IPS-NIHi7 (cell line): ENCODE measurements around the gene C21orf58.
"Not testable (repeated sequence)": the region's sequence is repeated elsewhere in the genome, so short reads cannot be mapped to it uniquely, and the experiment has no call there.

Experiments used
- DNase-seq: peaks from one replicate; pipeline ENCODE4 v3.0.0; 2012; ENCODE audit warnings: mixed read lengths; ENCODE audit errors: extremely low spot score

The C21orf58 gene

DNA sequence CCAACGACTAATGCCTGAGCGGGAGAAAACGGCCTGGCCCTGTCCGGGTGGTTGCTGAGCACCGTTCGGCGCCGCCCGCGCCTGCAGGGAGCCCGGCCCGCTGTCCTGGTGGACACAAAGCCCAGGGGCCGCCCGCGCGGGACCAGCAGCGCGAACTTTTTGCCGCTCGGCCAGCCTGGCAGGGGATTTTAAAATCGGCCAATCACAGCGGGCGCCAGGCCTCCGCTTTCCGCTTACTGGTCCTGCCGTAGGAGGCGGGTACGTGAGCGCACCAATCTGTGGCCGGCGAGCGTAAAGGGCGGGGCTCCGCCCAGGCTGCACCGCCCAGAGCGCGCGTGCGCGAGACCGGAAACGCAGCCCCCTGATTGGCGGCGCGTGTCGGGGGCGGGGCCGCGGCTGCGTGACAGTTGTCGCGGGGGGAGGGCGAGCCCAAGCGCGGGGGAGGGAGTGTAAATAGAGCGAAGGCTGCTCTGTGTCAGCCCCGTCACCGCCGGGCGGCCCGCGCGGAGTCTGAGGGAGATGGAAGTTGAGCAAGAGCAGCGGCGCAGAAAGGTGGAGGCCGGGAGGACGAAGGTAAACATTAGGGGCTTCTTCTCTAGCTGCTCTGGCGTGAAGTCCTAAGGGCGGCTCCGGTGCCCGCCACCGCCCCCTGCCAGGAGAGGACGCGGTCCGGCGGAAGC lies at the start of gene C21orf58, which contains the start of gene PCNT:
Gene C21orf58 (minus strand): TSS at position 161 of the 680 bp plus-strand sequence. CDS start 1,132 bp downstream, outside the sequence.
Gene PCNT (plus strand): TSS at position 447 of the 680 bp plus-strand sequence. CDS start 73 bp downstream, at position 520.
- peak; percentile 99 for DNase-seq

DNA sequence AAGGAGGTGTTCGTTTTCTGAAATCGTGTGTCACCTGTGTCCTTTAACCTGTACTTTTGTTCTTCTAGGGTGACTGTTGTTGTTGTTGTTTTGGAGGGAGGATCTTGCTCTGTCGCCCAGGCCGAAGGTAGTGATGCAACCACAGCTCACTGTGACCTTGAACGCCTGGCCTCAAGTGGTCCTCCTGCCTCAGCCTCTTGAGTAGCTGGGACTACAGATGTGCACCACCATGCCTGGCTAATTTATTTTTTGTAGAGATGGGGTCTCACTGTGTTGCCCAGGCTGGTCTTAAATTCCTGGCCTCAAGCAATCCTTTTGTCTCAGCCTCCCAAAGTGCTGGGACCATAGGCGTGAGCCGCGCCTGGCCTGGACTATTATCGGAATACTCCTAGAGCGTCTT lies 49.3 kb upstream of the C21orf58 start:
- not testable (repeated sequence) for DNase-seq

DNA sequence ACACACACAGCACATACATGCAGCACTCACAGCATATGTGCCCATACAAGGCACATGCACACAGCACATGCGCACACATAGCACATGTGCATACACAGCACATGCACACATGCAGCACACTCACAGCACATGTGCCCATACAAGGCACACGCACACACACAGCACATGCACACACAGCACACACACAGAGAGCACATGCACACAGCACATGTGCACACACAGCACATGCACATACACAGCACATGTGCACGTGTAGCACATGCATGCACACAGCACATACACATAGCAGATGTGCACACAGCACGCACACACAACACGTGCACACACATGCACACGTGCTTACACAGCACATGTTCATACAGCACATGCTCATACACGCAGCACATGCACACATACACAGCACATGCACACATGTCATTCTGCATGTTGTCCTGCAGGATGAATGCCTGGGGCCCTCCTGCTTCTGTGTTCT lies 48.4 kb upstream of the C21orf58 start:
- DNase-seq = no peak

DNA sequence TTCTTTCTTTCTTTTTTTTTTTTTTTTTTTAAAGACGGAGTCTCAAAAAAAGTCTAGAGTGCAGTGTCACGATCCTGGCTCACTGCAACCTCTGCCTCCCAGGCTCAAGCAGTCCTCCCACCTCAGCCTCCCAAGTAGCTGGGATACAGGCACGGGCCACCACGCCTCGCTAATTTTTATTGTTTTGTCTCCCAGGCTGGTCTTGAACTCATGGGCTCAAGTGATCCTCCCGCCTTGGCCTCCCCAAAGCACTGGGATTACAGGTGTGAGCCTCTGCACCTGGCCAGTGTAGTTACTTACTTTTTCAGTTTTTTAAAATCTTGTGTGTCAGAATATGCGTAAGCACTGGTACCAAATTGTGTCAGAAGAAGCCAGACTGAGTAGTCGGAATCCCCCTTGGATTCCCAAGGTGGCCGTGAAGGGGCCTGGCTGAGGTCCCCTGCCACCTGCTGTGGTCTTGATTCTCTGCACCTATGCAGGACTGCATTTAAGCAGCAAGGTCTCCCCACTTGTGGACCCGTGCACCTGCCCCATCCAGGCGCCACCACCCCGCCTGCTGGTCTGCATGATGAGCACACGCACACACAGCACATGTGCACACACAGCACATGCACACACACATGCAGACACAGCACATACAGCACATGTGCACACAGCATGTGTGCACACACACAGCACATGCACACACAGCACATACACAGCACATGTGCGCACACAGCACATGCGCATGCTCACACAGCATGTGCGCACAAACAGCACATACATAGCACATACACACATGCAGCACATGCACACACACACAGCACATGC lies 47.7 kb upstream of the C21orf58 start:
- no peak for DNase-seq

DNA sequence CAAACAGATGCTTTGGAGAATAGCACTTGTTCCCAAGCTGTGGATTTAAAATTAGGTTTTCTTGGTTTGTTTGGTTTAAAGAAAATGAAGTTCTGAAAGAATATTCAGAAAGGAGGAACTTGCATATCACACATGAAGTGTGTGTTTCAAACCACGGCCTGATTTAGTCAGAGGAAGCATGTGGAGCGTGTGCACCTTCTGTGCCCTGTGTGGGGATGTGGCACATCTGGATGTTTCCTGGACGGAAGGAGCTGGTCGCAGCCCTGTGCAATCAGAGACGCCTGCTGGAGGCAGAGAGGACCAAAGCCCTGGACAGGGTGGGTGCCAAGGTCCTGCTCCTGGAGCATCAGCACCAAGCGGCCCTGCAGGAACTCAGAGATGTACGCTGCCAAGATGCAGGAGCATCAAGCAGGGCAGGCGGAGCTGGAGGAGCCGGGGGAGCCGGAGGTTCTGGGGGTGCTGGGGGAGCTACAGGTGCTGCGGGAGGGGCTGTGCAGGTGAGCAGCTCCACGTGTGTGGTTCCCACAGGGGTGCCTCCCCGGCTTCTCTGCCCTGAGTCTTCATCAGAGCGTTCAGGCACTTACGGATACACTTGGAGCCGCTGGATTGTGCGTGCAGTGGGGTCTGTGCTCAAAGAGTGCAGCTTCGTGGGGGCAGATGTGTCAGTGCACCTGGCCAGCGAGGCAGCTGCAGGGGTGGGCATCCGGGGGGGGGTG lies 46.0 kb upstream of the C21orf58 start:
- DNase-seq = no peak

DNA sequence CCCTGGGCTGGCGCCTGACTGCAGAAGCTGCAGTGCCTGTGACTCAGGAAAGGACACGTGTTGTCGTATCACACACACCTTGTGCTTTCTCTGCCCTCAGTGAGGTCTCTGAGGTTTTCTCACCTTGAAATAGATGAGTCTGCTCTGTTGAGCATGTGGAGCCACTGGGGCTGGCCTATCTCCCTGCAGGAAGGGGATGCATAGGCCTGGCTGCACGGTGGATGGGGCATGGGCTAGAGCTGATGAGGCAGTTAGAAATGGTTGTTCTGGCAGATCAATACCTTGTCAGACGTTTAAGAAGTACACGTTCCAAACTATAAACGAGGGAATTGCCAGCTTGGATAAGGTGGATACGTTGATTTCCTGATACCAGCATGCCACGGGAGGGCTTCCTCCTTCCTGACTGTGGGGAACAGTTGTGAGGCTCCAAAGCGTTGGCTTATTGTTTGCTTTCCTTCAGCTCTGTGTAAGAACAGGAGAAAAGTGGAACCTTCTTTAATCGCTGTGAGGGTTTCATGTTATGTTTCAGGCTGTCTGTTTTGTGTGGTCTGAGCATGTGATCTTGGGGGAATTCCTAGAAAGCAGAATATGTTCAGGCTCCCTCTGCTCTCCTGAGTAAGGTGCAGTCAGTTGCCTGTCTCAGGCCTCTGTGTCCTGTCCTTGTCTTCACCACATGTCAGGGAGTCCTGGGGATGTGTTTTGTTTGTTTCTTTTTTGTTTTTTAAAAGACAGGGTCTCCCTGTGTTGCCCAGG lies 45.0 kb upstream of the C21orf58 start:
- no peak for DNase-seq

DNA sequence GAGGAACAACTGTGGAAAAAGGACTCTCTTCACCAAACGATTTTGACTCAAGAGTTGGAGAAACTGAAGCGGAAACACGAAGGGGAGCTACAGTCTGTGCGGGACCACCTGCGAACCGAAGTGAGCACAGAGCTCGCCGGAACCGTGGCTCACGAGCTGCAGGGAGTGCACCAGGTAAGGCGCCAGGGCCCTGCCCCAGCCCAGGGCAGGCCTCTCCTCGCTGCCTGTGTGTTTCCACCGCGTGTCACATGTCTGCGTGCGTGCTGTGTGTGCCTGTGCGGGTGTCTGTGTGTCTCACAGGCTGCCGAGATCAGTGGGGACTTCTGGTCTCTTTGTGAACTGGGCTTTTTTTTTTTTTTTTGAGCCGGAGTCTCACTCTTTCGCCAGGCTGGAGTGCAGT lies 43.3 kb upstream of the C21orf58 start:
- no peak for DNase-seq

DNA sequence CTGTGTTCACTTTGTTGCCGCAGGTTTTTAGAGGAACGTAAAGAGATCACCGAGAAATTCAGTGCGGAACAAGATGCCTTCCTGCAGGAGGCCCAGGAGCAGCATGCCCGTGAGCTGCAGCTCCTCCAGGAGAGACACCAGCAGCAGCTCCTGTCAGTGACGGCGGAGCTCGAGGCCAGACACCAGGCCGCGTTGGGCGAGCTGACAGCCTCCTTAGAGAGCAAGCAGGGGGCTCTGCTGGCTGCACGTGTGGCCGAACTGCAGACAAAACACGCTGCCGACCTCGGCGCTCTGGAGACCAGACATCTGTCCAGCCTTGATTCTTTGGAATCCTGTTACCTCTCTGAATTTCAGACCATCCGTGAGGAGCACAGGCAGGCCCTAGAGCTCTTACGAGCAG lies 42.9 kb upstream of the C21orf58 start:
- no peak for DNase-seq

DNA sequence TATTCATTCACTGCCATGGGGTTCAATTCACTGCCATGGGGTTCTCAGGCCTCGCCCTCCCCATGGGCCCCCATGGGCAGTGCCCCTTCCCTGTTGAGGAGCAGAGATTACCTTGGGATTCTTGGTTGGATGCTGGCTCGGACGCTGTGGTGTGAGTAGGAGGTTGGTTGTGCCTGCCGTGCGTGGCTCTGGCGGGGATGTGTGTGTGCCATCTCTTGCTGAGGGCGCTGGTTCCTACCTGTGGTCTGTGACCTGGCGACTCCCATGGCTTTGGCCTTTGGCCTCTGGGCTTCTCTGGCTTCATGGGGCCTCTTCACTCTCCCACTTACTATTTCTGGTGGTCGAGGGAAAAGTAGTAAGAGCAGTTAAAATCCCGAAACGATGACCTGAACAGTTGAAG lies 42.4 kb upstream of the C21orf58 start:
- no peak for DNase-seq

DNA sequence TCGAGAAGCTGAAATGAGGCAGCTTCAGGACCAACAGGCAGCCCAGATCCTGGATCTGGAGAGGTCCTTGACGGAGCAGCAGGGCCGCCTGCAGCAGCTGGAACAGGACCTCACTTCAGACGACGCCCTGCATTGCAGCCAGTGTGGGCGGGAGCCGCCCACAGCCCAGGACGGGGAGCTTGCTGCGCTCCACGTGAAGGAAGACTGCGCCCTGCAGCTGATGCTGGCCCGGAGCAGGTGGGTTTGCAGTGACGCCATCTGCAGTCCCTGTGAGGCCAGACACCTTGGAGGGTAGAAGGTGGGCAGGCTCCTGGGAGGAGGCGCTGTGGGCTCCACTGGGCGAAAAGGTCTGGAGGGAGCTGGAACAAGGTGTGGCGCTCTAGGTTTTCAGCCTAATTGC lies 40.0 kb upstream of the C21orf58 start:
- DNase-seq = no peak

DNA sequence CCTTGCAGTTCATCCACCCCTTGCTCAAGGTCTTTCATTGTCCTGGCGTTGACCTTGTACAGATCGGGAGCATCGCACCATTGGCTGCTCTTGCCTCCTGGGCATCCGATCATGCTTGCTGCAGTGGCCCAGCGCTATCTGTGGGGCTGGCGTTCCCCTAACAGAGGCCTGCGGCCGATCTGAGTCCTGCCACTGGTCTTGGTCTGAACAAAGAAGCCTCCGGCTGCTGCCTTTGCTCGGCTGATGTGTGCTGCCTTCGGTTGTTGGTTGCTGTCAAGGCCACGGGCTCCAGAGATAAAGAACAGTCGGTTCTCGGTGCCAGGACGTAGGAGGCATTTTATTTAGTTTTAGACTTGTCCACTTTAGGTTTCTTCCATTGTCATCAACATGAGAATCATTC lies 39.3 kb upstream of the C21orf58 start:
- DNase-seq = no peak

DNA sequence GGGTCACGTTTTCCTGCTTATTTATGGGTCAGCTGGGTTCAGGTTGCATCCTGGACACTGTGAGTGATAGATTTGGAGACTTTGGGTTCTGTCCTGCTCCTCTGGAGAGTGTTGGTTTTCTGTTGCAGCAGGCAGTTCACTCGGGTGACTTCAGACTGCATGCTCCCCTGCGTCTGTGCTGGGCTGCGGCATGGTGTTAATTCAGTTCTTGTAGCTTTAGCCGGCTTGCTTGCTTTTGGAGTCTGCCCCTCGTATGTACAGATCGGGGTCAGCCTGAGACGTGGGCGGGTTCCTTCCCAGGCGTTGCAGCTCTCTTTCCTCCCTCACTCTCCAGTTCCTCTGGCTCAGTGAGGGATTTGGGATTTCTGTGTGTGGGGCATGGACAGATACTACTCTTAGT lies 38.3 kb upstream of the C21orf58 start:
- DNase-seq = no peak

DNA sequence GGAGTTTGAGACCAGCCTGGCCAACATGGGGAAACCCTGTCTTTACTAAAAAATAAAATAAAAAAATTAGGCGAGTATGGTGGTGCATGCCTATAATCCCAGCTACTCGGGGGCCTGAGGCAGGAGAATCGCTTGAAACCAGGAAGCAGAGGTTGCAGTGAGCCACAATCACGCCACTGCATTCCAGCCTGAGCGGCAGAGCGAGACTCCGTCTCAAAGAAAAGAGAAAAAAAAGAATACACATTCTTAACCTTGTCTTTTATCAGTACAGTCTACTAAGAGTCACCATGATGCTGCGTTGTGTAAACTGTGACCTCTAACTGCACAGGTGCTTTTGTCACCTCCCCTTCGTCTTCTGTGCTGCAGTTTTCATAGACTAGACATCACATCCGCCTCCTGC lies 37.5 kb upstream of the C21orf58 start:
- no peak for DNase-seq

DNA sequence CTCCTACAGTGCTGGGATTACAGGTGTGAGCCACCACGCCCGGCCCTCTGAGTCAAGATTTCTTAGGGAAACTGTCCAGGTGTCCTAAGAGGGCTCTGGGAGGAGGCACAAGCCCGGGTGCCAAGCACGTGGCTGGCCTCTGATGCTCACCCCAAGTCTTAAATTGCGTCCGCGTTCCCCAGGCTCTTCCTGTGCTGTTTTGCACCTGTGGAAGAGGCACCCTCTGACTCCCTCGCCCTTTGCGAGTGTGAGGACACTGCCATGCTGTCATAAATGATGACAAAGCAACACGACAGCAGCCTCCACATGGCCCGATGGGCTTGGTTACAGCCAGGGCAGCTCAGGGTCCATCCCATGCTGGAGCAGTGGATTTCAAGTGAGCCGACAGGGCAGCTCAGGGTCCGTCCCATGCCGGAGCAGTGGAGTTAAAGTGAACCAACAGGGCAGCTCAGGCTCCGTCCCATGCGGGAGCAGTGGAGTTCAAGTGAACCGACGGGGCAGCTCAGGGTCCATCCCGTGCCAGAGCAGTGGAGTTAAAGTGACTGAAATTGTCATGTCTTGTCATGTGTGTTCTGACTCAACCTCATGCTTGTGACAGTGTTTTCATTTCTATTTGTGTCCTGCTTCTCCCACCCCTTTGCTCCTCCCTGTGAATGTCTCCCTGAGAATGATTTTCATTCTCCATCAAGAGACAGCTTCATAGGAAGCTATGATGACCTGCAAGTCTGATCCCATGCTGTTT lies 34.2 kb upstream of the C21orf58 start:
- DNase-seq = no peak

DNA sequence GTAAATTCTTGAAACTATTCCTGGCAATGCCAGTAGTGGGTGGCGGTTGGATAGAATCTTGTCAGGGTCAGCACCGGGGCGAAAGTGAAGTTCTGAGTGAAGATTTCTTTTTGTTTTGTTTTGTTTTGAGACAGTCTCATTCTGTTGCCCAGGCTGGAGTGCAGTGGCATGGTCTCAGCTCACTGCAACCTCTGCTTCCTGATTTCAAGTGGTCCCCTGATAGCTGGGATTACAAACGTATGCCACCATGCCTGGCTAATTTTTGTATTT lies 33.6 kb upstream of the C21orf58 start:
- no peak for DNase-seq

DNA sequence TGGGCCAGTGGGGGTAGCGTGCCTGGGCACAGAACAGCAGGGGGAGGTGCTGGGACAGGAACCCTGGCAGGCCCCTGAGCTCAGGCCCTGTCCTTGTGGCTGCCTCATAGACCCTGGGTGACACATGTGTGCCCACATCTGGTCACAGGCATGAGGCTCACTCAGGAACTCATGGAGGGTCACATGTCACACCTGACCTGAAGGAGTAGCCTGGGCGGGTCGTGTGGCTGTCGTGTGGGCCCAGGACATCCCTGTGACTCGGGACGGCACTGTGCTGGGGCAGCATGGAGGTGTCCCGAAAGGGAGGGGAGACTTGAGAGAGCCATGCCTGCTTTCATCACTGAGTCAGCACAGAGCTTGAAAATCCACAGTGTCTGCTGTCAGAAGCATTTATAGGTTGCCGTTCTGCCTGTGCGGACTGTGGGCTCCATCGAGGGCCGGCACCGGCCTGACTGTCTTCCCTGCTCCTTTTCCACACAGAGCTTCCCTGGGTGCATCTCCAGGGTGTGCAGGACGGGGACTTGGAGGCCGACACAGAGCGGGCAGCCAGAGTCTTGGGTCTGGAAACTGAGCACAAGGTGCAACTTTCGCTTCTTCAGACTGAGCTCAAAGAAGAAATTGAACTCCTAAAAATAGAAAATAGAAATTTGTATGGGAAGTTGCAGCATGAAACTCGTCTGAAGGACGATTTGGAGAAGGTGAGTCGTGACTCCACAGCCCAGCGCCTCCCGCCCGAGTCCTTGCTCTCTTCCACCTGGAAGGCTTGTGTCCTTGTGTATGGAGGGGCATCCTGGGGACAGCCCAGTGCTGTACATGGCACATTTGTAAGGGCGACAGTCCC lies 33.0 kb upstream of the C21orf58 start:
- DNase-seq = no peak

DNA sequence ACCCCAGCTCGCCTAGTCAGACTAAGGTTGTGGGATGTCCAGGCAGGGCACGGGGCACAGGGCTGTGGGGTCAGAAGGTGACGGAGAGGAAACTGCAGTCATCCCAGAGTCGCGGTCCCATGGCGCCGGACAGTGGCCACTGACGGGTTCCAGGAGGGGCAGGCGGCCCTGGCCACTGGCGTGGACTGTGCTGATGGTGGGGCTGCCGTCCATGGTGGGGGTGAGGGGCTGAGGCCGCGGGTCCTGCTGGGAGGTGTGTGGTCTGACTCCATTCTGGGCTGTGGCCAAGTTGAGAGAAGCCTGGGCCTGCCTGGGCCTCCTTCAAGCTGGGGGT lies 32.3 kb upstream of the C21orf58 start:
- DNase-seq = no peak

DNA sequence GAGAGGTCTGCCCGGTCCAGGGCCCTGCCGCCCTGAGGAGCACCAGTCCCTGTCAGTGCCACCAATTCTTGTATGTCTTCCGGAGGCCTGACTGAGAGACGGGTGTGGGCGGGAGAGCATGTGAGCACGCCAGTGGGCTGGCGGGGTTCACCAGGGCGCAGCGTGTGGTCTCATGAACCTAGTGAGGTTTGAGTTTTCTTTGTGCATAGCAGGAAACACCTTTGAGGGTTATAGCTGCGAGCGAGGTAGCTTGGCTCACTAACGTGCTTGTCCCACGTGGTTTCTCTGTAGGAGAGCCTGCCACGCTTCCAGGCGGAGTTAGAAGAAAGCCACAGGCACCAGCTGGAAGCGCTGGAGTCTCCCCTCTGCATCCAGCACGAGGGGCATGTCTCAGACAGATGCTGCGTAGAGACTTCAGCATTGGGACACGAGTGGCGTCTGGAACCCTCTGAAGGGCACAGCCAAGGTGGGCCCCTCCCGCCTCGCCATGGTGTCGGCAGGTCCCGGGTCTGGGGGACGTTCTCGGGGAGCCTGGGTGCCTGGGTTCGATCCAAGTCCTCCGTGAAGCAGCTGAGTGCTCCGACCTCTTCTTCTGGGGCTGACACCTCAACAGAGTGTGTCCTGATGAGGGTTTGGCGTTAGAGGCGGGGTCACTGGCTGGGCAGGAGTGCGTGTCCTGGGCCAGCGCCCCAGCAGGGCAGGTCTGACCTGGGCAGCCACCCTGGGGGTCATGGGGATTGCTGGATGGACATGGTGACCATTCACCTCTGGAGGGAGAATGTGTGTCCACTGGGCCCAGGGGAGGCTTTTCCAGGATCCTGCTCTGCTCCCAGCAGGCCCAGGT lies 31.7 kb upstream of the C21orf58 start:
- DNase-seq = no peak

DNA sequence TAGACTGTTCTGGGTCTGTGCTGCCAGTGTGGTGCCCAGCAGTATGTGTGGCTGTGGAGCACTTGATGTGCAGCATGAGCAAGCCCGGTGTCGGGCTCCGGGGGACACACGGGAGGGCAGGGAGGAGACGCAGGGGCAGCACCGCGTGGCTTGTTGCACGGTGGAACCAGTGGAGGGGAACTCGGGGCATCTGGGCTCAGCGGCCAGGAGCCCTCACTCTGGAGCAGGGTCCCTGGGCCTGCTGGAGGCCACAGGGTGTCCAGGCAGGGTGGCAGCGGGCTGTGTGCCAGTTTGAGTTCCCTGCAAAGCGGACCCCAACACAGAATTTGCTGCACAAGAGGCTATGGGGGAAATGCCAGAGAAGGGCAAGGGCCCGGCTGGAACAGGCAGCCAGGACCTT lies 30.8 kb upstream of the C21orf58 start:
- DNase-seq = no peak

DNA sequence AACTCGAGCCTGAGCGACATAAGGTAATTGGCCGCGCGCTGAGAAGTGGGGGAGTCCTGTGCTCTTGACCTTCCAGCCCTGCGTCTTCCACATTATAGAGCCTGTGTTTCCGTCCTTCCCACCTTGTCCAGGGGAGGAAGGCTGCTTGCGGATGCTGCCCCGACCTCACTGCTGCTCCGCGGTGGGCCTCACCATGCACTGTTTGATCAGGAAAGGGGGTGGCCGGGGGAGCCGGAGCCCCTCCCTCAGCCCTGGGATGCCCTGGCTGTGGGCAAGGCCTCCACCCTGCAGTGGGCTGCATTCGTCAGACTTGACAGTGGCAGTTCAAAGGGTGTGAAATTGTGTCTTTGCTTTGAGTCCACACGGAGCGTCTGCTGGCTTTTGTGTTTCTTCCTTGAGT lies 30.4 kb upstream of the C21orf58 start:
- no peak for DNase-seq
